A549 (cell line): ENCODE results near the gene COBLL1. TPM values are rescaled to one million over a fixed set of nuclear protein-coding genes. Genes with fewer than 3 reads are reported as not detected.
"Not testable (repeated sequence)": the region's sequence is repeated elsewhere in the genome, so short reads cannot be mapped to it uniquely, and the experiment has no call there.

ENCODE experiments used
- ATAC-seq, 2 experiments: fragments of 200-7000 bp in 1 of 2; fragments of >200 bp in 1 of 2; cut with Nextera tagmentation in 1 of 2; cut with Tn5 transposase in 1 of 2; 3 replicates each; pipeline versions ENCODE4 v1.8.0 to v1.9.1; 2018 to 2020; ENCODE audit warnings: mild to moderate bottlenecking in 1 of 2, moderate library complexity in 1 of 2
- CTCF ChIA-PET: fragments of 300-600 bp; sonication (Branson Sonifier 250); formaldehyde crosslinking; extraction: SDS; loops from one replicate; lab custom pipeline; 2021; ENCODE audit warnings: antibody characterized with exemption, inconsistent platforms; lab: Yijun Ruan, JAX
- POLR2A ChIA-PET: fragments of 350-600 bp; formaldehyde crosslinking; extraction: SDS; loops from one replicate; lab custom pipeline; 2021; ENCODE audit warnings: antibody characterized with exemption, inconsistent platforms; lab: Yijun Ruan, JAX
- DNase-seq, 2 experiments: peaks; one replicate each; pipeline versions ENCODE4 v3.0.0 to v3.0.0-alpha.2; 2011 to 2016; ENCODE audit warnings: low read depth in 1 of 2, low spot score in 1 of 2
- FAIRE-seq: peaks from 2 replicates; lab custom pipeline; 2011; peaks lifted over from hg19 to GRCh38; lab: Jason Lieb, UNC
- H3K27ac ChIP-seq, 2 experiments: fragments of >200 bp; sonication (Bioruptor Twin); formaldehyde crosslinking; 3 replicates each; pipeline ENCODE4 v1.5.1; 2016 to 2017
- H3K4me1 ChIP-seq: fragments of >200 bp; sonication (Bioruptor Twin); formaldehyde crosslinking; 3 replicates; pipeline ENCODE4 v1.6.1; 2016
- H3K4me2 ChIP-seq: fragments of >200 bp; sonication (Bioruptor Twin); formaldehyde crosslinking; 3 replicates; pipeline ENCODE4 v1.6.1; 2016
- H3K4me3 ChIP-seq: fragments of >200 bp; sonication (Bioruptor Twin); formaldehyde crosslinking; 3 replicates; pipeline ENCODE4 v1.5.1; 2016
- H3K9me3 ChIP-seq: fragments of >200 bp; sonication (Bioruptor Twin); formaldehyde crosslinking; 3 replicates; pipeline ENCODE4 v1.6.1; 2016
- BHLHE40 ChIP-seq: IDR thresholded peaks from 2 replicates; pipeline ENCODE4 v1.6.1; 2012; ENCODE audit warnings: low read depth, low read length, inconsistent platforms
- CBX8 ChIP-seq: fragments of 200-600 bp; sonication (generic); IDR thresholded peaks from 2 replicates; pipeline ENCODE4 v1.6.1; 2016
- CHD4 ChIP-seq: fragments of 200-600 bp; sonication (generic); IDR thresholded peaks from 2 replicates; pipeline ENCODE4 v1.6.1; 2016; ENCODE audit warnings: antibody characterized with exemption, mild to moderate bottlenecking, borderline replicate concordance
- EHMT2 ChIP-seq: fragments of 200-600 bp; sonication (generic); IDR thresholded peaks from 2 replicates; pipeline ENCODE4 v1.6.1; 2016; ENCODE audit warnings: antibody characterized with exemption, low read depth, mild to moderate bottlenecking, moderate library complexity
- FOXS1 ChIP-seq: fragments of 250-450 bp; sonication (Bioruptor Pico); IDR thresholded peaks from 2 replicates; pipeline ENCODE4 v1.5.0; 2020; ENCODE audit warnings: mild to moderate bottlenecking, moderate library complexity
- GATA3 ChIP-seq: IDR thresholded peaks from 2 replicates; pipeline ENCODE4 v1.6.1; 2012; ENCODE audit warnings: borderline replicate concordance
- HDAC2 ChIP-seq: fragments of 200-600 bp; sonication (generic); IDR thresholded peaks from 2 replicates; pipeline ENCODE4 v1.6.1; 2016
- HEYL ChIP-seq: fragments of 250-450 bp; sonication (Bioruptor Pico); IDR thresholded peaks from 2 replicates; pipeline ENCODE4 v1.8.0; 2021; ENCODE audit warnings: mild to moderate bottlenecking, moderate library complexity
- JUN ChIP-seq, 2 experiments: fragments of >200 bp; sonication (Bioruptor Twin); formaldehyde crosslinking; IDR thresholded peaks; 2 replicates in 1 of 2; 3 replicates in 1 of 2; pipeline ENCODE4 v1.6.1; 2016 to 2017
- KDM5A ChIP-seq: fragments of 200-600 bp; sonication (generic); IDR thresholded peaks from 2 replicates; pipeline ENCODE4 v1.6.1; 2016; ENCODE audit warnings: antibody characterized with exemption, mild to moderate bottlenecking
- MAFK ChIP-seq: fragments of 450-650 bp; IDR thresholded peaks from 2 replicates; pipeline ENCODE4 v1.6.1; 2014; ENCODE audit not compliant: partially characterized antibody
- NR3C1 ChIP-seq: fragments of >200 bp; sonication (Bioruptor Twin); formaldehyde crosslinking; IDR thresholded peaks from 3 replicates; pipeline ENCODE4 v1.6.1; 2017
- PHF8 ChIP-seq: fragments of 200-600 bp; sonication (generic); IDR thresholded peaks from 2 replicates; pipeline ENCODE4 v1.6.1; 2016; ENCODE audit warnings: low read depth, mild to moderate bottlenecking, antibody characterized with exemption, moderate library complexity, borderline replicate concordance
- RAD21 ChIP-seq, 2 experiments: fragments of >200 bp in 1 of 2; sonication (Bioruptor Twin) in 1 of 2; formaldehyde crosslinking in 1 of 2; IDR thresholded peaks in 1 of 2; conservative IDR thresholded peaks in 1 of 2; 2 replicates in 1 of 2; 3 replicates in 1 of 2; pipeline ENCODE4 v1.6.1; 2012 to 2018; ENCODE audit warnings: inconsistent platforms in 1 of 2
- RARB ChIP-seq: fragments of 250-450 bp; sonication (Bioruptor Pico); IDR thresholded peaks from 2 replicates; pipeline ENCODE4 v1.8.0; 2021; ENCODE audit warnings: mild to moderate bottlenecking, moderate library complexity
- RFX5 ChIP-seq: fragments of 450-650 bp; IDR thresholded peaks from 2 replicates; pipeline ENCODE4 v1.7.1; 2014; ENCODE audit warnings: antibody characterized with exemption, mild to moderate bottlenecking, moderate library complexity
- SMC3 ChIP-seq: fragments of >200 bp; sonication (Bioruptor Twin); formaldehyde crosslinking; IDR thresholded peaks from 3 replicates; pipeline ENCODE4 v1.6.1; 2018; ENCODE audit warnings: inconsistent platforms
- SREBF2 ChIP-seq: fragments of 450-650 bp; IDR thresholded peaks from 2 replicates; pipeline ENCODE4 v1.6.1; 2014; ENCODE audit warnings: mild to moderate bottlenecking, moderate library complexity
- TFCP2L1 ChIP-seq: fragments of 250-450 bp; sonication (Bioruptor Pico); IDR thresholded peaks from 2 replicates; pipeline ENCODE4 v1.5.0; 2021; ENCODE audit warnings: mild to moderate bottlenecking
- TP53 ChIP-seq: fragments of 250-450 bp; sonication (Bioruptor Pico); IDR thresholded peaks from 2 replicates; pipeline ENCODE4 v1.5.0; 2021; ENCODE audit warnings: mild to moderate bottlenecking, moderate library complexity
- ZC3H11A ChIP-seq: fragments of 450-650 bp; IDR thresholded peaks from 2 replicates; pipeline ENCODE4 v1.6.1; 2014; ENCODE audit warnings: antibody characterized with exemption, mild to moderate bottlenecking
- WGBS: methylation state at CpG from one replicate; pipeline ENCODE4 v1.1.6; 2017; ENCODE audit errors: missing lambda C conversion rate; 5-methylcytosine and 5-hydroxymethylcytosine counted together
- polyA plus RNA-seq, 4 experiments: library from polyadenylated mRNA; depleted of rRNA in 3 of 4; stranded (reverse); fragments of >200 nt; fragmentation: RNase III in 1 of 4; extraction: RNeasy Plus Mini Kit Qiagen cat#74134 plus additional on column Dnase treatment in 1 of 4; gene quantifications; 2 replicates in 3 of 4; 3 replicates in 1 of 4; pipeline ENCODE4 v1.2.3, GENCODE V29; 2011 to 2017
- TF ChIP-seq, protein P1 (sequence below): fragments of 150-350 bp; IDR thresholded peaks from 2 replicates; pipeline ENCODE4 v1.6.1; 2014; ENCODE audit warnings: low read depth, mild to moderate bottlenecking, low read length
- TF ChIP-seq, protein P2 (sequence below): IDR thresholded peaks from 2 replicates; pipeline ENCODE4 v1.6.1; 2012; ENCODE audit warnings: low read depth, borderline replicate concordance
- TF ChIP-seq, protein P3 (sequence below): fragments of >200 bp; sonication (Bioruptor Twin); formaldehyde crosslinking; IDR thresholded peaks from 3 replicates; pipeline ENCODE4 v1.5.1; 2016
- TF ChIP-seq, protein P4 (sequence below): fragments of >200 bp; sonication (Bioruptor Twin); formaldehyde crosslinking; IDR thresholded peaks from 2 replicates; pipeline ENCODE4 v1.6.1; 2016

The COBLL1 gene
- polyA plus RNA-seq, 2 of the 4 experiments (the other 2 are of a cell fraction), result 2.6 to 5.3 TPM

GRCh38 chr2:164761737-164762460 lies 79.7 kb downstream of the COBLL1 start:
- H3K4me3 ChIP-seq, result no peak overlapping the region
- TF ChIP-seq MAFK (no peak), TP53 (no peak), ZC3H11A (no peak), RARB (CRISPR knock-in tag) (no peak), CHD4 (no peak), CBX8 (no peak), NR3C1 (no peak), BHLHE40 (no peak), SREBF2 (no peak), PHF8 (no peak), HEYL (CRISPR knock-in tag) (no peak), JUN (IDR thresholded peaks at IDR 0.05) (no peak)
- TF ChIP-seq, protein P1, sequence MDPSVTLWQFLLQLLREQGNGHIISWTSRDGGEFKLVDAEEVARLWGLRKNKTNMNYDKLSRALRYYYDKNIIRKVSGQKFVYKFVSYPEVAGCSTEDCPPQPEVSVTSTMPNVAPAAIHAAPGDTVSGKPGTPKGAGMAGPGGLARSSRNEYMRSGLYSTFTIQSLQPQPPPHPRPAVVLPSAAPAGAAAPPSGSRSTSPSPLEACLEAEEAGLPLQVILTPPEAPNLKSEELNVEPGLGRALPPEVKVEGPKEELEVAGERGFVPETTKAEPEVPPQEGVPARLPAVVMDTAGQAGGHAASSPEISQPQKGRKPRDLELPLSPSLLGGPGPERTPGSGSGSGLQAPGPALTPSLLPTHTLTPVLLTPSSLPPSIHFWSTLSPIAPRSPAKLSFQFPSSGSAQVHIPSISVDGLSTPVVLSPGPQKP, result no peak
- TF ChIP-seq, protein P2, sequence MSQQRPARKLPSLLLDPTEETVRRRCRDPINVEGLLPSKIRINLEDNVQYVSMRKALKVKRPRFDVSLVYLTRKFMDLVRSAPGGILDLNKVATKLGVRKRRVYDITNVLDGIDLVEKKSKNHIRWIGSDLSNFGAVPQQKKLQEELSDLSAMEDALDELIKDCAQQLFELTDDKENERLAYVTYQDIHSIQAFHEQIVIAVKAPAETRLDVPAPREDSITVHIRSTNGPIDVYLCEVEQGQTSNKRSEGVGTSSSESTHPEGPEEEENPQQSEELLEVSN, result no peak
- ChIA-PET CTCF (interaction anchor here (0.6 to 0.9 kb wide), 3 partner anchors 18 to 158 kb away, joined by 3 to 4 read pairs (median 4); partner anchors contain the start of gene COBLL1), POLR2A (no interaction called here)
- H3K27ac ChIP-seq, result no peak overlapping the region
- H3K9me3 ChIP-seq, result no peaks in the 10 kb centered on the region
- no peak overlapping the region for H3K4me2 ChIP-seq
- FAIRE-seq, result no peak
- H3K4me1 ChIP-seq, result peaks cover 17% of the 10 kb centered on the region
- no peak for DNase-seq
- 81% methylated on average over 1 of the region's 1 CpG for WGBS
- ATAC-seq, result no peak

GRCh38 chr2:164761201-164761600 lies 80.4 kb downstream of the COBLL1 start:
- POLR2A ChIA-PET, H3K4me3 ChIP-seq, DNase-seq, H3K27ac ChIP-seq, H3K4me2 ChIP-seq, ATAC-seq, FAIRE-seq, H3K9me3 ChIP-seq: not testable (repeated sequence)
- WGBS, result 86% methylated on average over 9 of the region's 9 CpGs
- CTCF ChIA-PET, result interaction anchor here (0.8 kb wide), 1 partner anchor 81 kb away, joined by 4 read pairs; the partner anchor contains the start of gene COBLL1
- peaks cover 17% of the 10 kb centered on the region for H3K4me1 ChIP-seq

GRCh38 chr2:164760179-164760578 lies 81.4 kb downstream of the COBLL1 start:
- WGBS, result 89% methylated on average over 2 of the region's 2 CpGs
- no peak for FAIRE-seq
- CTCF ChIA-PET, result no interaction called here

More at GRCh38 chr2:164760179-164760578, 81.4 kb downstream of the COBLL1 start:
- no peak overlapping the region for H3K27ac ChIP-seq
- no peak overlapping the region for H3K4me2 ChIP-seq
- no peaks in the 10 kb centered on the region for H3K9me3 ChIP-seq
- peaks cover 17% of the 10 kb centered on the region for H3K4me1 ChIP-seq
- H3K4me3 ChIP-seq, result no peak overlapping the region
- TF ChIP-seq RFX5, result no peak
- no peak for TF ChIP-seq FOXS1 (CRISPR knock-in tag)
- TF ChIP-seq EHMT2, result no peak
- TF ChIP-seq NR3C1, result no peak
- TF ChIP-seq TFCP2L1 (CRISPR knock-in tag), result no peak
- TF ChIP-seq, protein P3, sequence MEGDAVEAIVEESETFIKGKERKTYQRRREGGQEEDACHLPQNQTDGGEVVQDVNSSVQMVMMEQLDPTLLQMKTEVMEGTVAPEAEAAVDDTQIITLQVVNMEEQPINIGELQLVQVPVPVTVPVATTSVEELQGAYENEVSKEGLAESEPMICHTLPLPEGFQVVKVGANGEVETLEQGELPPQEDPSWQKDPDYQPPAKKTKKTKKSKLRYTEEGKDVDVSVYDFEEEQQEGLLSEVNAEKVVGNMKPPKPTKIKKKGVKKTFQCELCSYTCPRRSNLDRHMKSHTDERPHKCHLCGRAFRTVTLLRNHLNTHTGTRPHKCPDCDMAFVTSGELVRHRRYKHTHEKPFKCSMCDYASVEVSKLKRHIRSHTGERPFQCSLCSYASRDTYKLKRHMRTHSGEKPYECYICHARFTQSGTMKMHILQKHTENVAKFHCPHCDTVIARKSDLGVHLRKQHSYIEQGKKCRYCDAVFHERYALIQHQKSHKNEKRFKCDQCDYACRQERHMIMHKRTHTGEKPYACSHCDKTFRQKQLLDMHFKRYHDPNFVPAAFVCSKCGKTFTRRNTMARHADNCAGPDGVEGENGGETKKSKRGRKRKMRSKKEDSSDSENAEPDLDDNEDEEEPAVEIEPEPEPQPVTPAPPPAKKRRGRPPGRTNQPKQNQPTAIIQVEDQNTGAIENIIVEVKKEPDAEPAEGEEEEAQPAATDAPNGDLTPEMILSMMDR, result no peak
- TF ChIP-seq, protein P4, sequence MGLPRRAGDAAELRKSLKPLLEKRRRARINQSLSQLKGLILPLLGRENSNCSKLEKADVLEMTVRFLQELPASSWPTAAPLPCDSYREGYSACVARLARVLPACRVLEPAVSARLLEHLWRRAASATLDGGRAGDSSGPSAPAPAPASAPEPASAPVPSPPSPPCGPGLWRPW, result no peak
- TF ChIP-seq SMC3, result no peak
- no peak for TF ChIP-seq GATA3
- no peak for TF ChIP-seq KDM5A
- no peak for TF ChIP-seq HDAC2
- TF ChIP-seq SREBF2, result no peak
- no peak for TF ChIP-seq RAD21 (conservative IDR thresholded peaks at IDR 0.05 in 1 of 2, IDR thresholded peaks at IDR 0.05 in 1 of 2)
- TF ChIP-seq, protein P2, result no peak
- no peak for TF ChIP-seq CHD4
- POLR2A ChIA-PET, result no interaction called here
- ATAC-seq (no peak), DNase-seq (no peak)
